Measurements from ENCODE around the gene P4HA1.

DNA sequence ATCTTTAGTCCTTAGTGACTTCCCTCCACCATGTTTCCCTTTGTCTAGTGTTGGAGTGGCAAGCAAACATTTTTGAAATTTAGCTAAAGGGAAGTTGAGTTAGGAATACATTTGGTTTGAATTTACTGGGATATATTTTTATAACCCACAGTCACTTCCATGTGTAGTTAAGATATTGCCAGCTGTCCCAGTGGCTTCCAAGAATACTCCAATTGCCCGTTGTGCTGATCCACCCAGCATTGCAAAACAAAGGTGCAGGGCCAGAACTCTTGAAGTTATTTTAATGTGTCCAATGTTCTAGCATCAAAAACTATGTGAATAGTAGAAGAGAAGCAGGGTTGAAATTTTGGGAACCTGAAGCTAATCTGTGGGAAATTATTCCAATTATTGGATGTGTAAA is 2.5 kb upstream of the P4HA1 start:
- TF ChIP-seq, protein P1, sequence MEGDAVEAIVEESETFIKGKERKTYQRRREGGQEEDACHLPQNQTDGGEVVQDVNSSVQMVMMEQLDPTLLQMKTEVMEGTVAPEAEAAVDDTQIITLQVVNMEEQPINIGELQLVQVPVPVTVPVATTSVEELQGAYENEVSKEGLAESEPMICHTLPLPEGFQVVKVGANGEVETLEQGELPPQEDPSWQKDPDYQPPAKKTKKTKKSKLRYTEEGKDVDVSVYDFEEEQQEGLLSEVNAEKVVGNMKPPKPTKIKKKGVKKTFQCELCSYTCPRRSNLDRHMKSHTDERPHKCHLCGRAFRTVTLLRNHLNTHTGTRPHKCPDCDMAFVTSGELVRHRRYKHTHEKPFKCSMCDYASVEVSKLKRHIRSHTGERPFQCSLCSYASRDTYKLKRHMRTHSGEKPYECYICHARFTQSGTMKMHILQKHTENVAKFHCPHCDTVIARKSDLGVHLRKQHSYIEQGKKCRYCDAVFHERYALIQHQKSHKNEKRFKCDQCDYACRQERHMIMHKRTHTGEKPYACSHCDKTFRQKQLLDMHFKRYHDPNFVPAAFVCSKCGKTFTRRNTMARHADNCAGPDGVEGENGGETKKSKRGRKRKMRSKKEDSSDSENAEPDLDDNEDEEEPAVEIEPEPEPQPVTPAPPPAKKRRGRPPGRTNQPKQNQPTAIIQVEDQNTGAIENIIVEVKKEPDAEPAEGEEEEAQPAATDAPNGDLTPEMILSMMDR (IDR thresholded peaks at IDR 0.05) = no peak
- TF ChIP-seq POLR2A (IDR thresholded peaks at IDR 0.05) (no peak), EP300 (IDR thresholded peaks at IDR 0.05) (no peak)
